HG03108 (cell line): ENCODE data around the gene SHH.
"Not testable (repeated sequence)": the region's sequence is repeated elsewhere in the genome, so short reads cannot be mapped to it uniquely, and the experiment has no call there.

Experiments
- ATAC-seq: cut with Tn5 transposase; IDR thresholded peaks from one replicate; pipeline ENCODE4 v1.9.1; 2021; ENCODE audit warnings: moderate library complexity; ENCODE audit not compliant: unreplicated experiment

Gene SHH

GRCh38 chr7:155820788-155821187, 8.5 kb upstream of the SHH start:
- ATAC-seq = no peak

GRCh38 chr7:155820246-155820645, 8.0 kb upstream of the SHH start:
- ATAC-seq = no peak

- no peak for ATAC-seq
Observed at GRCh38 chr7:155819186-155819585, 6.9 kb upstream of the SHH start.

GRCh38 chr7:155818820-155819168, 6.5 kb upstream of the SHH start:
- no peak for ATAC-seq

- ATAC-seq = no peak
Observed at GRCh38 chr7:155818154-155818819, 6.0 kb upstream of the SHH start.

GRCh38 chr7:155817515-155817914, 5.3 kb upstream of the SHH start:
- not testable (repeated sequence) for ATAC-seq

- no peak for ATAC-seq
Observed at GRCh38 chr7:155816996-155817395, 4.7 kb upstream of the SHH start.

- ATAC-seq = no peak
Observed at GRCh38 chr7:155816192-155816508, 3.9 kb upstream of the SHH start.

GRCh38 chr7:155815332-155816191, 3.3 kb upstream of the SHH start:
- ATAC-seq = peak; percentile 91

- ATAC-seq = no peak
Observed at GRCh38 chr7:155814316-155815276, 2.3 kb upstream of the SHH start.

GRCh38 chr7:155813546-155814315, 1.5 kb upstream of the SHH start:
- ATAC-seq = no peak

- ATAC-seq = no peak
Observed at GRCh38 chr7:155813125-155813524, 862 bp upstream of the SHH start.

GRCh38 chr7:155811560-155811894, 736 bp downstream of the SHH start:
- no peak for ATAC-seq

GRCh38 chr7:155810770-155811559, 1.3 kb downstream of the SHH start:
- no peak for ATAC-seq

GRCh38 chr7:155809947-155810769, 2.1 kb downstream of the SHH start:
- ATAC-seq = no peak

- ATAC-seq = no peak
Observed at GRCh38 chr7:155809332-155809946, 2.8 kb downstream of the SHH start.

- ATAC-seq = no peak
Observed at GRCh38 chr7:155808549-155809331, 3.5 kb downstream of the SHH start.
